NCI-H2196 (cell line): ENCODE measurements around the gene DLX3.
A peak's percentile ranks its signal among the peaks of the same experiment; 100 is the strongest.

ENCODE experiments used
- DNase-seq: peaks from one replicate; lab custom pipeline; 2025; ENCODE audit not compliant: unreplicated experiment; lab: John Stamatoyannopoulos, UW

The DLX3 gene

DNA sequence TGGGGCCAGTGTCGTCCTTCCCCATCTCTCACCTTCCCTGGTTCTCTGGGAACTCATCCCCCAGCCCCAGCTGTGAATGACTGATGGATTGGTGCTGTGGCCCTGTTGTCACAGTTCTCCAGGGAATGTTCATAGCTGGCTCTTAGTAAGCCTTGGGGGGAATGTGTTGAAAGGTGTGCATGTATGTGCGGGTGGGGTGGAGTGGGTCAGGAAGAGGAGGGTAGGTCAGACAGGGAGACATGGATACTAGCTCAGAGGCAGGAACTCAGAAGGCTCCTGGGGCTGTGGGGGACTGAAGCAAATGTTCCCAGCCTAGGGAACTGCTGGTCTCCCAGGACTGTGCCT, 21.8 kb downstream of the DLX3 start:
- DNase-seq, result no peak

DNA sequence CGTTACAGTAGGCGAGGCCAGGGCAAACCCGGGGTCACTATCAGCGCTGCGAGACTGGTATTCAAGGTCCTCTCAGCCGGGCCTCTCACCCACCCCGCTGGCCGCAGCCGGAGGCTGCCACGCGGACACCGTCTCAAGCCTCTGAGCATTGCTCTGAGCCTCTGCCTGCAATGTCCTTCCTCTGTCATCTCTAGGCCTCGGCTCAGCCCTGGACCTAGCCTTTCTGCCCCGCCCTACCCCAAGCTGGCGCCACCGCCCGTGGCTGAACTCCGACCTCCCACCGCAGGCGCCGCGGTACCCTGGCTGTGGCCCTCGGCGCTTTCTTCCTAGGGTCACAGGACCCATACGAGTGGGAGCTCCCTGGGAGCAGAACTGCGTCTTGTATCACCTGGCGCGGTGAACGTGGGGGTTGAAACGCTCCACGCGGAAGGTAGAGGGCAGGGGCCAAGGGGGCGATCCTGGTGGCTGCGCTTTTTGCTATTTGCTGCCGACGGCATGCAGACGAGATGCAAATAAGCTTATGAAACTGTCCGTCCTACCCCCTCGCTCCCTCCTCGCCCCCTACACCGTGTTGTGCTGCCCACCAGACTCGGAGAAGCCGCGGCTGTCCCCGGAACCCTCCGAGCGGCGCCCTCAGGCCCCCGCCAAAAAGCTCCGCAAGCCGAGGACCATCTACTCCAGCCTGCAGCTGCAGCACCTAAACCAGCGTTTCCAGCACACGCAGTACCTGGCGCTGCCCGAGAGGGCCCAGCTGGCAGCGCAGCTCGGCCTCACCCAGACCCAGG, 22.3 kb downstream of the DLX3 start:
- DNase-seq, result no peak

GRCh38 chr17:49971848-49972485, 23.1 kb downstream of the DLX3 start:
- no peak for DNase-seq

DNA sequence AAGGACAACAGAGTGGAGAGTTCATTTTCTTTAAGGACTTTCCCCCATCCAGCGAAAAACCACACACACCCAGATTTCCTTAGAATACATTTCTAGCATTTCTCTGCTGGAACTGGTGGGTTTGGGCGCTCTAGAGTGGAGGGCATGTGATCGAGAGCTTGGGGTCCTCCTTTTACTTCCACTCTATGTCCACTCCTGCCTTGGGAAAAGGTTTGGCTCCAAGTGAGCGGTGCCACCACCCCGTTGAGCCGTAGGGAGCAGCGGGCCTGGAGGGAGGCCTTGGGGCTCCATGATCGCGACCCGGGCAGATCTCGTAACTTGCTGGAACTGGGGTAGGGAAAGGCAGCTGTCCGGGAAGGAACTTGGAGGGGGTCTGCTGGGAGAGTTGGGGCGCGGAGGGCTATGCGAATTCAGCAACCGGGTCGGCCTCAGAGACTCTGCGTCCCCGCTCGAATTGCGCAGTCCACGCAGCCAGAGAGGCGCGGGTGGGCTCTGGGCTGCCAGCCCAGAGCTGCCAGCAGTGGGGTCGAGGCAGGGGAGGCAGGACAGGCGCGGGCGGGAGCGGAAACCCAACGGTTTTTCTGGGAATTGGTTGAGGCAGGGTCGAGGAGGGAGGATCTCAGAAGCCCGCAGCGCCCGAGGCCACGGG, 23.7 kb downstream of the DLX3 start:
- no peak for DNase-seq

- no peak for DNase-seq
These were observed 24.5 kb downstream of the DLX3 start for GRCh38 chr17:49970498-49970897.

DNA sequence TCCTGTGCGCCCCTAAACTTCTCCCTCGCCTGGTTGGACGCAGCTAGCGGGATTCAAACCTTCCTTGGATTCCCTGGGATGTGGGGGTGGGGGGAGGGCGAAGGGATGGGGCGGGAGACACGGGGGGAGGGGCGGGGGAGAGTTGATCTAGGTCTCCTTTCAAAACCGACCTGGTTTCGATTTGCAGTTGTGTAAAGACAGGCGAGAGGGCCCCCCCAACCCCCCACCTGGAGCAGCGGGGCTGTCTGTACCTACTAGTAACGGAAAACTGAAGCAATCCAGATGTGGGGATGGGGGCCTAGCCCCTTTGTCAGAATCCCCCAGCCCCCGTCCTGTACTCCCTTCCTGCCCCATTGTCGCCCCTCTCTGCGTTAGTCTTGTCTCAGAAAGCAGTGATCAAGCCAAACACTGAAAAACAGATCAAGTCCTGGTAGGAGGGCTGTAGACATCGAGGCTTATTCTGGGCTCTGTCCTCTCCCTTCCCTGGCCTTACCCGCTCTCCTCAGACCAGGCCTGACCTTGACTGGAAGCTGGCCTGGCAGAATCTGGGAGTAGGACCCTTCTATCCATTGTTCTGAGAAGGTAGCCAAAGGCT, 25.1 kb downstream of the DLX3 start:
- no peak for DNase-seq

DNA sequence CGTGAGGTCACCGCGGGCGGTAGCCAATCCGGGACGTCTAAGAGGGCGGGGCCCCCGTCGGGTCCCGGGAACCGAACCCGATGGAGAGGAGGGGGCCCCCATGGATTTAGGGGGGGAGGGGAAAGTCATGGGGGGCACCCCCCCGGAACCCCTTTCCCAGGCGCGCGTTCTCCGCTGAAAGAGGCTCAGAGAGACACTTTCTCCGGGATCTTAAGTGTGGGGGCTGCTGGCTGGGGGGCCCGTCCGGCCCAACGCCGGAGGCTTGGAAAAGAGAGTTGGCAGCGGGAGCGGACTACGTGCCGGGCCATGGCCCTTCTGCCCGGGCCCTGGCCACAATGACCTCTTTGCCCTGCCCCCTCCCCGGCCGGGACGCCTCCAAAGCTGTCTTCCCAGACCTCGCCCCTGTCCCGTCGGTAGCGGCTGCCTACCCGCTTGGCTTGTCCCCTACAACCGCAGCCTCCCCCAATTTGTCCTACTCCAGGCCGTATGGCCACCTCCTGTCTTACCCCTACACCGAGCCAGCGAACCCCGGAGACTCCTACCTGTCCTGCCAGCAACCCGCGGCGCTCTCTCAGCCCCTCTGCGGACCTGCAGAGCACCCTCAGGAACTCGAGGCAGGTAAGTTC, 25.8 kb downstream of the DLX3 start, which contains the start of gene DLX4:
DLX4 (plus strand) TSS at position 57 of the 626 bp plus-strand sequence; CDS start at position 336, 279 bp downstream.
- DNase-seq, result no peak

GRCh38 chr17:49968405-49969133, 26.5 kb downstream of the DLX3 start:
- peak; percentile 87 for DNase-seq

- DNase-seq, result no peak
These were observed 27.2 kb downstream of the DLX3 start for GRCh38 chr17:49967621-49968404.

DNA sequence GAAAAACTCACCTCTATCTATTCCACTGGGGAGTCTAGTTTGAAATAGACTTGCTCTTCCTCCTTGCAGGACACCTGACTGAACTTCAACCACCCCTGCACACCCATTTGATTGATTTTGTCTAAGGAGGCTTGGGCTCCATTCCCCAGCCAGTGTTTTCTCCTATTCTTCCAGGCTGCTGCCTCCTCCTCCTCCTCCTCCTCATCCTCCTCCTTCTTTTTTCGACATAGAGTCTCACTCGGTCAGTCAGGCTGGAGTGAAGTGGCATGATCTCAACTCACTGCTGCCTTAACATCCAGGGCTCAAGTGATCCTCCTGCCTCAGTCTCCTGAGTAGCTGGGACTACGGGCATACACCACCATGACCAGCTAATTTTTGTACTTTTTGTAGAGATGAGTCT, 27.8 kb downstream of the DLX3 start:
- no peak for DNase-seq

GRCh38 chr17:49966767-49967166, 28.3 kb downstream of the DLX3 start:
- DNase-seq, result no peak

- DNase-seq, result no peak
These were observed 29.5 kb downstream of the DLX3 start for GRCh38 chr17:49965524-49965909.

- no peak for DNase-seq
These were observed 30.1 kb downstream of the DLX3 start for GRCh38 chr17:49964769-49965523.

GRCh38 chr17:49964303-49964768, 30.7 kb downstream of the DLX3 start:
- DNase-seq, result no peak

- DNase-seq, result no peak
These were observed 31.3 kb downstream of the DLX3 start for GRCh38 chr17:49963626-49964302.

GRCh38 chr17:49963309-49963625, 31.8 kb downstream of the DLX3 start:
- no peak for DNase-seq

GRCh38 chr17:49962599-49963308, 32.3 kb downstream of the DLX3 start:
- no peak for DNase-seq
